Activated CD8-positive, alpha-beta memory T cell treated with anti-CD3 and anti-CD28 coated beads for 24 hours (primary cell): Measurements from ENCODE around the gene FOXD2.
A peak's percentile ranks its signal among the peaks of the same experiment; 100 is the strongest.

Source experiments
- DNase-seq: peaks from one replicate; pipeline ENCODE4 v3.0.0-alpha.2; 2020

Gene FOXD2

DNA sequence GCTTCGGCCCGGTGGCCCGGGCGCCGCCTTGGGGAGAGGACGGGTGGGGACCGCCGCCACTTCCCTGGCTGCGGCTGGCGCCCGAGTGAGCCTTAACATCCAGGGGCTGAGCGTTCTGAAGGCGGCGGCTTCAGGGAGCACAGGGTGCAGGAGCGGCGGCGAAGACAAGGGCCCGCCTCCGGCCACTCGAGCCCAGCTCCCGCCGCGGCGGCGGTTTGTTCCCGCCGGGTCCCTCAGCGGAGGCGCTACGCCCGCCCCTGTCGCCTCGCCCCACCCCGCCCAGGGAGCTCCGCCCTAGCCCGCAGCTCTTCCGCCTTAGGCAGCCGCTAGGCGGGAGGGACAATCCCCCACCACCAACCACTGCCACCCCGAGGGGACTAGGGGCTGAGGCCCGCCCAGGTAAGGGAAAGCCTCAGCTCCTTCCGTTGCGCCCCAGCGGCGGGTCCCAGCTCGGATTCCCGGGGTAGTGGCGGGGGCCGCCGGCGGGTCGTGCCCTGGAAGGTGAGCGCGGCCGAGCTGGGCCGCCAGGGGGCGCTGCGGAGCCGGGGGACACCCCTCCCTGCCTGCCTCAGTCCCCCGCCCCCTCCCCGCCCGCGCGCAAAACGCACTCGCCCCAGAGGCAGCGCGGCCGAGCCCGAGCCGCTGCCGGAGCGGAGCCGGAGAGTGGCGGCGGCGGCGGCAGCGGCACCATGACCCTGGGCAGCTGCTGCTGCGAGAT, at the start of gene FOXD2:
Gene FOXD2, plus strand, starts transcription at position 598 of the 718 bp plus-strand sequence. Its CDS starts 92 bp downstream, at position 690.
- DNase-seq, result peak; percentile 99

- DNase-seq, result peak; percentile 78
Observed at GRCh38 chr1:47388891-47389238, 49.0 kb upstream of the FOXD2 start.

DNA sequence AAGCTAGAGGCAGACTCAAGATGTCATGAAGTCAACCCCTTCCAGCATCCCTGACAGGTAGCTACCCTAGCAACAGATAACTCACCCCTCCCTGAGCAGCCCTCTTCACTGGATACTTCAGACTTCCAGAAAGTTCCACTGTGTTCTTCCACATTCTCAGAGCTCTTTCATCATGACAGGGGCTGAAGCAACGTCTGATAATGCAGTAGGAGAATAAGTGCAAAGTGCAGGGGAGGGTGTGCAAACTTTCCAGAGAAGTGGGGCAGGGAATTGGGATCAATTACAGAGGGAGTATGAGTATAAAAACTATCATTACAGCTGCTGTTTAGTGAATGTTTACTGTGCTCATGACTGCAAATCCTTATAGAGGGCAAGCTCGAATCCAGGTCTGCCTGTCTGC, 48.1 kb upstream of the FOXD2 start:
- no peak for DNase-seq

DNA sequence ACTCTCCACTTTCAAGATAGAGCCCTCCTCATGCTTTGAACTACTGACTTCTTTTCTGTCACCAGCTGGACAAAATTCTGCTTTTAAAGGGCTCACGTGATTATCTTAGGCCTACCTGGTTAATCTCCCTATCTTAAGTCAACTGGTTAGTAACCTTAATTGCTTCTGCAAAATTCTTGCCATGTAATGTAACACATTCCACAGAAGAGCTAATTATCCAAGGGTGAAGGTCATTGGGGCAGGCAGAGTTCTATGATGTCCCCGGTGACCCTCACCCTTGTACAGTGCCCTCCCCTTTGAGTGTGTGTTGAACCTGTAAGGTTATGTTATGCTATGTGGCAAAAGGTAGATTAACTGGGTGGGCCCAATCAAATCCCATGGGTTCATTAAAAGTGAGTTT, 47.0 kb upstream of the FOXD2 start:
- DNase-seq, result no peak

GRCh38 chr1:47393141-47393540, 44.7 kb upstream of the FOXD2 start:
- no peak for DNase-seq

GRCh38 chr1:47395433-47395832, 42.4 kb upstream of the FOXD2 start:
- DNase-seq, result no peak

DNA sequence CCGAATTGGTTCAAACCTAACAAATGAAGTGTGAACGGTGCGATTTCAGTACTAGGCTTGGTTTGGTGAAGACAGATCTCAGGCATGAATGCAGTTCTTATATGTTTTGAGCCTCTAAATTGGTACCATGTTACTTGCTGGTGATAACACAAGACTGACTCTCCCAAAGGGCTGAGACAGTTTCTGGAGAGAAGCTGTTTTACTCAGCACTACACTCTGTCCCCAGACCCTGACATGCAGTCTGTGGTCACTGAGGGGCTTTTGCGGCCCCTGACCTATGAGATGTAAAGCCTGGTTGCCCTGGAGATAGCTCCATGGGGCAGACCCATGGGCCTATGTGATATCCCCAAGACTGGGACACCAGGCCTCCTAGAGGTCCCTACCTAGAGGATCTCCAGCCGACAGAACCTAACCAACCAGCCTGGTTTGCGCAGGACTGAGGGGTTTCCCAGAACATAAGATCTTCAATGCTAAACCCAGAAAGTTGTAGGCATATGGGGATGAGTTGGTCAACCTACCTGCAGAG, 41.1 kb upstream of the FOXD2 start:
- DNase-seq, result no peak

DNA sequence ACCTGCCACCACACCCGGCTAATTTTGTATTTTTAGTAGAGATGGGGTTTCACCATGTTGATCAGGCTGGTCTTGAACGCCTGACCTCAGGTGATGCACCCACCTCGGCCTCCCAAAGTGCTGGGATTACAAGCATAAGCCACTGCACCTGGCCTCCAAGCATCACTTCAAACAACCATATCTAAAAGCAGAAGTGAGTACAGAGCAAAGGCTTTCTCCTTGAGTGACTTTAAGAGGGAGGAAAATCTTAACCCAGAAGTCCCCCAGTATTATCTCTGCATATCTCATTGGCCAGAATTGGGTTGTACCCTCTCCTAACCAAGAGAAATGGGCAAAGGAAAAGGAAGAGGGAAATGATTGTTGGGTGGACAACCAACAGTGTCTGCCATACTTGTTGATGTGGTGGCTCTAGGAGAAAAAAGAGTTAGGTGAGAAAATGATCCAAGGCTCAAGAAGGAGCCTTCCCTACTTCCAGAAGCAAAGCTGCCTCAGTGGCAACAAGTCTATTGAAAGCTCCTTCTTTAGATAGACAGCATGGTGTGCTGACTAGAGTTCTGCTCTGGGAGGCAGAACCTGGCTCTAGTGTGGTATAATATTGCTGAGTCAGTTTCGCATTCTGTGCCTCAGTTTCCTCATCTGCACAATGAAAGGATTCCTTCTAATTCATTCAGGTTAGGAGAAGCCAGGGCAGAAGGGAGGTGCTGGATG, 38.6 kb upstream of the FOXD2 start:
- DNase-seq, result peak; percentile 5

- DNase-seq, result no peak
Observed at GRCh38 chr1:47399846-47400155, 38.0 kb upstream of the FOXD2 start.

- DNase-seq, result no peak
Observed at GRCh38 chr1:47401761-47402160, 36.1 kb upstream of the FOXD2 start.

GRCh38 chr1:47402591-47402990, 35.3 kb upstream of the FOXD2 start:
- no peak for DNase-seq

GRCh38 chr1:47403321-47403910, 34.4 kb upstream of the FOXD2 start:
- DNase-seq, result no peak

DNA sequence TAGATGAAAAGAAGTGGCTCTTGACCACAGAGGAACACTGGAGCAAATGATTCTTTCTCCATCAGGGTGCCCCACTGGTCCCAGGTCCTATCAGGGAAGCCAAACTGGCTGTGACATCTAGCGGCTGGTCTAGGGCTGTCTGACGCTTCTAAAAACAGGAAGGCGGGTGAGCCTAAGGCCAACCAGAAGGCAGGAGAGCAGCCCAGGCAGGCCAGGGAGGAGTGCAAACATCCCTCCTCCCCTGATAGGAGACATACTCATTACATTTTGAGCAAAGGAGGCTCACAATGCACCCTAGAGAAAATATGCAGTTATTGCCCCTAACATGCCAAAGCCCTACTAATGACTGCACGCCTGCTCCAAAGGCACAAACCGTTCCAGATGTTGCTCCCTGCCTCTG, 32.1 kb upstream of the FOXD2 start:
- no peak for DNase-seq

DNA sequence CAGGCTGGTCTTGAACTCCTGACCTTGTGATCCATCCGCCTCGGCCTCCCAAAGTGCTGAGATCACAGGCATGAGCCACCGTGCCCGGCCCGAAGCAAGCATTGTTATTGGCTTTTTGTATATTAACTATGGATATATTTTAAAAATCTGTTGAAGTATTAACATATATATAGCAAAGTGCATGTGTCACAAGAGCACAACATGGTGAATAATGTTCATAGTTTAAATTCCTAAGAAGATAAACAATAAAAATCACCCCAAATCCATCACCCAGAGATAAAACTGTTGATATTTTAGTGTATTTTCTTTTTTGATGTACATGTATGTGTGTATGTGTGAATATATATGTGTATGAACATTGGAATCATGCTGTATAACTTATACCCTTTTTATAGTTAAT, 30.9 kb upstream of the FOXD2 start:
- DNase-seq, result no peak

DNA sequence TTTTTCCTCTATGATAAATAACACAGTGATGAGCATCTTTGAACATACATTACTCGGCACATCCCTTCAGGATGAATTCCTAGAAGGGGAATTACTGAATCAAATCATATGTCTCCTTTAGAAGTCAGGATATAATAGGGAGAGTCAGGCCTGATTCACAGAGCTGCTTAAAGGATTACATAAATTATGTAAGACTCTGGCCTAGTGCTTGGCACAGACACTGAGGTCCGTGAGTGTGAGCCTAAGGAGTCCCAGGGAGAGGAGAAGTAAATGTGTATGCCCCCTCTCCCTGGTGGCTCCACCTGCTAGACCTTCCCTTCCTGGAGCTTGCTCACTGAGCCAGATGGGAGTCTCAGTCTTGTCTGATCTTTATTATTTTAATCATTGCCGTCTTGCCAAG, 30.4 kb upstream of the FOXD2 start:
- DNase-seq, result no peak

DNA sequence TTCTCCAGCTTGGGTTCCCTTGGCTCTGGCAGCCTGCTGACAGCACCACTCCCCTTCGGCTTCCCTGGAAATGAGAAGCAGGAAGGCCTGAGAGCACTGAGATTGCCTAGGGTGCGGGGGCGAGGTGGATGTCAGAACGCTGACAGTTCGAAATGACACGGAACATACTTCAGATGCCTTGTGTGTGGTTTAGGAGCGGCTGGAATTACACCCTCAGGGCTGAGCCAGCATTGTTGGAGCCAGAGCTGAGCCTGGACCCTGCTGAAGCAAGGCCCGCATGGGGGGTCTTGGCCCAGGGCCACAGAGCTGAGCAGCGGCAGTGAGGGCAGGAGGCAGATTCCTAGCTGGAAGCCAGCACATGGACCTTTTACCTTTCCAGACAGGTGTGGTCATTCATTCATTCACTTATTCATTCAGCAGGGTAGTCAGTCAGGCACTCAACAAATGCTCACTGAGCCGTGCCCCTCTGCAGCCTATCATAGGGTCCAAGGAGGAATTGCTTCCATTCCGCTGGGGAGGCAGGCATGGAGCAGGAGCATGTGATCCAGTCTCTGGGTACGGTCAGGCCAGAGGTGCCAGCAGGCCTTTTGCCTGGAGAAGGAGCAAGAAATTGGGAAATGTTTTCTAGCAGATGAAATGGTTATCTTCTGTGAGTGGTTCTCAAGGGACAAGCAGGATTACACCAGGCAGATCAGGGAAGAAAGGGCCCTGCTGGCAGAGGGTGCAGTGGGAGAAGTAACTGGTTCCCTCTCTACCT, 28.4 kb upstream of the FOXD2 start:
- DNase-seq, result no peak

DNA sequence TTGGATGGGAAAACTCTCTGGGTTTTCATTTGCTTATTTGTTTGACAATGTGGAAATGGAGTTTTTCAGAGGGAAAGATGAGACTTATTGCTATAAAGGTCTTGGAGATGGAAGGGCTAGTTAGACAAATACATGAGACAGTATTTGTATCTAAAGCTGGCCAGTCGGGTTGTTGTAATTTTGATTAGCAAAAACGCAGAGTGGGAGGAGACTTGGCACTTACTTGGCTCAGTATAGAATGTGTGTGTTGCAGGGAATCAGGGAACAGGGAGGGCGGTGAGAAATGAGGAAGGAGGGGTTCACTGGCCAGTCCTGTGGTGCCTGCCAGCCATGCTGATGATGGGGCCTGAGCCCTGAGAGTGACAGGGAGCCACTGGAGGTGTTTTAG, 27.8 kb upstream of the FOXD2 start:
- no peak for DNase-seq

DNA sequence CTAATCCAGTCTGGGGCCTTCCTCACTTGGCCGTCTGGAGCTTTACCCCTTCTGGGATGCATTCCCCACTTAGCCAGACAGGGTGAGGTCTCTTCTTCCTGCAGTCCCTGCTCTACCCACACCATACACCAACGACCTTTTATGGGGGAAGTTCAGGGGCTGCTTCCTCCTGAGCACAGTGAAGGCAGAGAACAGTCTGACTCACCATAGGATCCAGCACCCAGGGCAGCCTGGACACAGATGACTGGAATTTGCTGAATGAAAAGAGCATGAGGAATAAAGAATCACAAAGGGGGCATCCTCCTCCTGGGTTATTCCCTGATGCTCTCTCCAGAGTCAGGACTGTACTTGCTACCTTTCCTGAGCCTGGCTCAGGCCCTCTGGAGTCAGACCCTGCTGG, 26.4 kb upstream of the FOXD2 start:
- no peak for DNase-seq

- no peak for DNase-seq
Observed at GRCh38 chr1:47412437-47412836, 25.4 kb upstream of the FOXD2 start.

DNA sequence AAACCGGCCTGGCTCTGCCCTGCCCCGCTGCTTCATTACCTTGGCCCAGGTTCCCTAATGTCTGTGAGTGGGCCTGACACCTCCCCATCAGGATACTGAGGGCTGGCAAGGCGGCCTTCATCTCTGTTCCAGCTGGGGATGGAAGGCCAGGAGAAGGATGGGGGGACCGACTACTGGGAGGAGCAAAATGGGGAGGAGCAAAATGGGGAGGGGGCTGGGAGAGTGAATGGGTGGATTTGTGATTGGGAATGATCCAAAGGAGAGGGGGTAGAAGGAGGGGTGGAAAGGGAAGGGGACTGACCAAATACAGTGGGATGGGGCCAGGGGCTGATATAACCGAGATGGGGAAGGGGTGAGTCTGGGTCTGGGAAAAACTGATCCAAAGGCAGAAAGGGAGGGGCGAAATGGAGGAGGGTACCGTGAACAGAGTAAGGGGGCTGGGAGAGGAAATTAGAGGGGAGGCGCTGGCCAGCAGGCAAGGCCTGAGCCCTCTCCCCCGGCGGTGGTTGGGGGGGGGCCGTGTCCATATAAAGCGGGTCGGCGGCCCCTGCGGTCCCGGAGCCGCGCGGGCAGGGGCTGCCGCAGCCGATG, 22.0 kb upstream of the FOXD2 start, which contains the start of gene FOXE3:
Gene FOXE3, plus strand, starts transcription at position 558 of the 591 bp plus-strand sequence. Its CDS starts 31 bp downstream, at position 589.
- no peak for DNase-seq

- peak; percentile 62 for DNase-seq
Observed at GRCh38 chr1:47416319-47417169, 21.3 kb upstream of the FOXD2 start.
